ENCODE measurements around the gene PRR5L.

Gene PRR5L

DNA sequence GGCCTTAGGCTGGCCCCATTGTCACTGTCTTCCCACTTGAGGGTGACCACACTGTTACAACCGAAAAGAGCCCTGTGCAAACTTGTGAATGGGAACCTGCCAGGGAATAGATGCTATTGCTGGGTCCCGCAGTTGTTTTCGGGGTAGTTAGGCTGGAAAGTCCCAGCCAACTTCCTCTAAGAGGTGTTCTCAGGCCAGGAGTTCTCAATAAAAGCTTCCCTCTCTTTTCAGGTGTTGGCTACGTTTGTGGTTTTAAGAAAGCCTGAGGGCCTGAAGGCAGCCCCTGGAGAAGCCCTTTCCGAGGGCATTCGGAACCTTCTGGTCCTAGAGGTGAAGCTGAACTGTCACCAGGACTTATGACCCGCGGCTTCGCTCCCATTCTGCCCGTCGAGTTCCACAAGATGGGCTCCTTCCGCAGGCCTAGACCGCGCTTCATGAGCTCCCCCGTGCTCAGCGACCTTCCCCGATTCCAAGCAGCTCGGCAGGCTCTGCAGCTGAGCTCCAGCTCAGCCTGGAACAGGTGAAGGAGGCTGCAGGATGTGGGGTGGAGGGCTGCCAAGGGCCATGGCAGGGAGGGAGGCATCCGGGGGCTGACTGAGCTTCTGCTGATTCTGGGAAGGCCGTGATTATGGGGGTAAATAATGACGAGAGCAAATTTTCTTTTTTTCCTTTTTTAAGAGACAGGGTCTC, 104.8 kb downstream of the PRR5L start:
- TF ChIP-seq, protein P1, sequence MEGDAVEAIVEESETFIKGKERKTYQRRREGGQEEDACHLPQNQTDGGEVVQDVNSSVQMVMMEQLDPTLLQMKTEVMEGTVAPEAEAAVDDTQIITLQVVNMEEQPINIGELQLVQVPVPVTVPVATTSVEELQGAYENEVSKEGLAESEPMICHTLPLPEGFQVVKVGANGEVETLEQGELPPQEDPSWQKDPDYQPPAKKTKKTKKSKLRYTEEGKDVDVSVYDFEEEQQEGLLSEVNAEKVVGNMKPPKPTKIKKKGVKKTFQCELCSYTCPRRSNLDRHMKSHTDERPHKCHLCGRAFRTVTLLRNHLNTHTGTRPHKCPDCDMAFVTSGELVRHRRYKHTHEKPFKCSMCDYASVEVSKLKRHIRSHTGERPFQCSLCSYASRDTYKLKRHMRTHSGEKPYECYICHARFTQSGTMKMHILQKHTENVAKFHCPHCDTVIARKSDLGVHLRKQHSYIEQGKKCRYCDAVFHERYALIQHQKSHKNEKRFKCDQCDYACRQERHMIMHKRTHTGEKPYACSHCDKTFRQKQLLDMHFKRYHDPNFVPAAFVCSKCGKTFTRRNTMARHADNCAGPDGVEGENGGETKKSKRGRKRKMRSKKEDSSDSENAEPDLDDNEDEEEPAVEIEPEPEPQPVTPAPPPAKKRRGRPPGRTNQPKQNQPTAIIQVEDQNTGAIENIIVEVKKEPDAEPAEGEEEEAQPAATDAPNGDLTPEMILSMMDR (IDR thresholded peaks at IDR 0.05; ENCODE audit: low read depth, low read length), result no peak
- H3K4me3 ChIP-seq (replicated peaks in 1 of 2; ENCODE audit: low read depth in 2 of 2, low read length in 2 of 2), result no peak overlapping the region
- DNase-seq (ENCODE audit: low read depth in 2 of 2), result no peak

DNA sequence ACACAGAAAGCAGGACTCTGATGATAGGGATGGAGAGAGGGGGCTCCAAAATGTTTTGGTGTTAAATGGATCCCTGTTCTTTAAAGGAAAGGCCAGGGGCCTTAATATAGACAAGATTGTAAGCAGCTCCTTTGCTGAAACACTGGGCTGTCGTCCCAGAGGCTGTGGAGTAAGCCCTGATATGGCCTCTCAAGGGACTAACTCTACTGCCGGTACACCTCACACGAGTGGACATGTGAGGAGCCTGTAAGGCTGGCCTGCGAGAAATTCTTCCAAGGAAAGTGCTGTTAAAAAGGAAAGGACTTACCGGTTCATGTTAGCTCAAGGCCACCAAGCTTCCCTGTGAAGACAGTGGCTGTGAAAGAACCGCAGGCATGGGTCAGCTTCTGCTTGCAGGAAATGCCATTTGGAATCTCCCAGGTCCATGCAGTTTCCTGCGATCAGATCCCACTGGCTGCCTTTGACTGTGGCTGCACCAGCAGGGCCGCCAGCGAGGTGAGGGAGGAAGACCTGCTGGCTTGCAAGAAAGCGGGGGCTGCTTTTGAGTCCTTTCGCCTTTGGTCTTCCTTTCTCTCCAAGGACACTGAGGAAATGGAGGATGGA, 106.6 kb downstream of the PRR5L start:
- TF ChIP-seq, protein P1 (IDR thresholded peaks at IDR 0.05; ENCODE audit: low read depth, low read length), result no peak
- peak in 1 of 2 donors; percentile 68 for DNase-seq (ENCODE audit: low read depth in 2 of 2)
- no peak overlapping the region for H3K4me3 ChIP-seq (replicated peaks in 1 of 2; ENCODE audit: low read depth in 2 of 2, low read length in 2 of 2)

DNA sequence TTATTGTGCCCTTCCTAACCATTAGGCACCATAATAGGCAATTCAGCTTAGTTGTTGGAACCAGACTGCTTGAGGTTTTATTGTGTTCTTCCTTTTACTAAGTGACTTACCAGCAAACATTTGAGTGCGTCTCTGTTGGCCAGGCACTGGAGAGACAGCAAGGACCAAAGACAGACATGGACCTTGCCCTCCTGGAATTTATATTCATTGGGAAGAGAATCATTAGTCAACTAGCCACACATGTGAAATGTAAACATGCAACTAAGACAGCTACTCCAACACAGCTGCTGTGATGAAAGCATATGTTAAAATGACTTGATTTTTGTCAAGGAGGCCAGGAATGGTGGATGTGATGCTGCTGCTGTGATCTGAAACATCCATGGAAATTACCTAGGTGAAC, 107.6 kb downstream of the PRR5L start:
- no peak for DNase-seq (ENCODE audit: low read depth in 2 of 2)
- no peak overlapping the region for H3K4me3 ChIP-seq (replicated peaks in 1 of 2; ENCODE audit: low read depth in 2 of 2, low read length in 2 of 2)

DNA sequence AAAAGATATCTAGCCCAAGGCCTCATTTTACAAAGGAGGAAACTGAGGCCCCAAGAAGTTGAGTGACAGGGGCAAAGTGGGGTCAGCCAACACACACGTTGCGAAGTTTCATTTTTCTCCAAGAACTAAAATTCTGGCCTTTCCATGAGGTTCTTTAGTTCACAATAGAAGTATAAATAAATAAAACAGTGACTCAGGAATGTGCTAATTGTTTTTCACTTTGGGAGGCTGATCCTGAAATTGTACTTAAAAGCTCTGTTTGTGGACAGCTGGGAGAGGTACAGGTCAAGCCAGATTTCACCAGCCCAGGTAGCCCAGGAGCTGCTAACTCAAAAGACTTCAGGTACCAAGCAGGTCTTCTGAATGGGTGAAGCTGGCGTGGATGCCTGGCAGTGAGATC, 108.7 kb downstream of the PRR5L start:
- no peak overlapping the region for H3K4me3 ChIP-seq (replicated peaks in 1 of 2; ENCODE audit: low read depth in 2 of 2, low read length in 2 of 2)
- TF ChIP-seq, protein P1 (IDR thresholded peaks at IDR 0.05; ENCODE audit: low read depth, low read length), result no peak
- no peak for DNase-seq (ENCODE audit: low read depth in 2 of 2)

More for the DNA sequence above, 107.6 kb downstream of the PRR5L start:
- TF ChIP-seq, protein P1 (IDR thresholded peaks at IDR 0.05; ENCODE audit: low read depth, low read length), result no peak

DNA sequence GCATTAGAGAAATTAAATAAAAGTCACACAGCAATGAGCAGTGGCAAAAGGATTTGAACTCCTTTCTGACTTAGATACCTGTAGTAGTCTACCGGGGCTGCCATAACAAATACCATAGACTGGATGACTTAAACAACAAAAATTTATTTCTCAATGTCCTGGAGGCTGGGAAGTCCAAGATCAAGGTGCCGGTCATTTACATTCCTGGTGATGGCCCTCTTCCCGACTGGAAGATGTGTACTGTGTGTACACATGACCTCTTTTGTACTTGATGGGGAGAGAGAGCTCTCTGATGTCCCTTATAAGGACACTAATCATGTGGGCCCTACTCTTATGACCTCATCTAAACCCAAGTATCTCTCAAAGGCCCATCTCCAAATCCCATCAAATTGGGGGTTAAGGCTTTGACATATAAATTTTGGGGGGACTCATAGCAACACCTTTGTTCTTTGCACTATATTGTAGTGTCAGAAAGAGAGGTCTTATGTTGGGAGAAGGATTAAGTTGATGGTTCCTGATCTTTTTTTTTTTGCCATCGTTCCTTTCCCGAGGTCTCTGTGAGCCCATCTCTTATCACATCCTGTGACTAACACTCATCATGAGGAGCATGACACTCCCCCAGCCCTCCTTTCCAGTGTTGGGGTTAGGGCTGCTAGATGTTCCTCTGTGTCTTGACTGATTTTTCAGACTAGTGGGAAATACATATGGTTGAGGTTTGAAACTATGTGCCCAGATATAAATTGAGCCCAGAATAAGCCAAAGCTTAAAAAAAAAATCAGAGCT, 109.7 kb downstream of the PRR5L start:
- TF ChIP-seq, protein P1 (IDR thresholded peaks at IDR 0.05; ENCODE audit: low read depth, low read length), result no peak
- H3K4me3 ChIP-seq (replicated peaks in 1 of 2; ENCODE audit: low read depth in 2 of 2, low read length in 2 of 2), result no peak overlapping the region
- peak in 1 of 2 donors; percentile 68 for DNase-seq (ENCODE audit: low read depth in 2 of 2)

DNA sequence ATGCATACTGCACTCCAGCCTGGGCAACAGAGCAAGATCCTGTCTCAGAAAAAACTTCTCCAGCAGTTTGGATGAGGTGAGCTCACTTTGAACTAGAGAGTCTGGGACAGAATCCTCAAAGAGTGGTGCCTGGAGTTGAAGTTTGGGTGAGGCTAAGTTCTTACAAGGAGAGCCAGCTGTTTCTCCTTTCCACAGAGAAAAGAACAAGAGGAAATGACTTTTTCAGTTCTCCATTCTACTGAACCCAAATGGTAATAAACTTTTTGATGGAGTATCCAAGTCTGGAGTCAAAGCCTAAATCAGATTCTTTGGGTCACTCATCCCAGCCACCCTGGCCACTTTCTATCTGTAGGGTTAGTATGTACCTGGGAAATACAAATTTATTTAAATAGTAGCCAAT, 111.3 kb downstream of the PRR5L start:
- H3K4me3 ChIP-seq (replicated peaks in 1 of 2; ENCODE audit: low read depth in 2 of 2, low read length in 2 of 2), result no peak overlapping the region
- TF ChIP-seq, protein P1 (IDR thresholded peaks at IDR 0.05; ENCODE audit: low read depth, low read length), result no peak
- DNase-seq (ENCODE audit: low read depth in 2 of 2), result no peak

All from cardiac fibroblast (primary cell).